Central memory CD8-positive, alpha-beta T cell (primary cell): Measurements from ENCODE around the gene MLIP.

Experiments
- ATAC-seq: fragments of 150-1000 bp; cut with Tn5 transposase; replicated peaks from 2 replicates; pipeline ENCODE4 v1.10.0; 2022; ENCODE audit warnings: mild to moderate bottlenecking, moderate FRiP score, moderate number of reproducible peaks; ENCODE audit not compliant: poor library complexity, severe bottlenecking; ENCODE audit errors: extremely low read depth
- DNase-seq, 2 donors: peaks; one replicate each; pipeline ENCODE4 v3.0.0; 2021; ENCODE audit warnings: low spot score in 2 of 2
- H3K27ac Mint-ChIP-seq: one replicate; pipeline ENCODE4 v1.8.0; 2022; ENCODE audit warnings: low read depth, mild to moderate bottlenecking, moderate library complexity, mixed read lengths
- H3K27me3 Mint-ChIP-seq: one replicate; pipeline ENCODE4 v1.8.0; 2022; ENCODE audit warnings: mixed read lengths
- H3K36me3 Mint-ChIP-seq: one replicate; pipeline ENCODE4 v1.8.0; 2022; ENCODE audit warnings: mild to moderate bottlenecking, moderate library complexity, mixed read lengths; ENCODE audit not compliant: insufficient read depth
- H3K4me1 Mint-ChIP-seq: one replicate; pipeline ENCODE4 v1.8.0; 2022; ENCODE audit warnings: mixed read lengths
- H3K4me3 Mint-ChIP-seq: one replicate; pipeline ENCODE4 v1.8.0; 2022; ENCODE audit warnings: mild to moderate bottlenecking, moderate library complexity, mixed read lengths
- H3K9me3 Mint-ChIP-seq: one replicate; pipeline ENCODE4 v1.8.0; 2022; ENCODE audit warnings: mixed read lengths

The MLIP gene

DNA sequence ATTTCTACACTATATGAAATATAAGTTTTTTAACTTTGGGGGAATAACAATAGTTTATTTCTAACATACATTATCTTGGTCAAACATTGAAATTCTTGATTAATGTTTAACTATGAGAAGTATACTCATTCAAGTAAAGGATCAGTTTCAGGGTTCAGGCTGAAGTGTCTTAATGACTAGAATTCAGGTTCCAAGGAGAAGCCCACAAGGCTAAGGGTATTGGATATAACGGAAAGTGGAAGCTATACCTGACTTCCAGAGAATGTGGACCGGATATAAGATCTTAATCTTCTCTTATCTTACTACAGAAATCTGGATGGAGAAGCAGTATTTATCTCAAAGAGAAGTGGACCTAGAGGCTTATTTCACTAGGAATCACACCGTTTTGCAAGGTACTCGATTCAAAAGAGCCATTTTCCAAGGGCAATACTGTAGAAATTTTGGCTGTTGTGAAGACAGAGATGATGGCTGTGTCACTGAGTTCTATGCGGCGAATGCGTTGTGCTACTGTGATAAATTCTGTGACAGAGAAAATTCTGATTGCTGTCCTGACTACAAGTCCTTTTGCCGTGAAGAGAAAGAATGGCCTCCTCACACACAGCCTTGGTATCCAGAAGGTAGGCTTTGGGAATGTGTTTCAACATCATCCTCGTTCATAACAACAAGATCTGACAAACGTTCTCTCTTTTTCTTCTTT lies 197.2 kb downstream of the MLIP start, which contains the start of gene TINAG:
Gene TINAG, plus strand, starts transcription at position 153 of the 697 bp plus-strand sequence. Its CDS starts 110 bp downstream, at position 263.
- Mint-ChIP-seq H3K27ac (no peak within 1 kb of the TSS), H3K4me1 (no peaks in the 10 kb centered on the region), H3K27me3 (no peaks in the 10 kb centered on the region), H3K4me3 (no peak within 1 kb of the TSS), H3K36me3 (peaks cover 2% of the 10 kb centered on the region), H3K9me3 (peaks cover 14% of the 10 kb centered on the region)
- ATAC-seq (no peak), DNase-seq (no peak)

DNA sequence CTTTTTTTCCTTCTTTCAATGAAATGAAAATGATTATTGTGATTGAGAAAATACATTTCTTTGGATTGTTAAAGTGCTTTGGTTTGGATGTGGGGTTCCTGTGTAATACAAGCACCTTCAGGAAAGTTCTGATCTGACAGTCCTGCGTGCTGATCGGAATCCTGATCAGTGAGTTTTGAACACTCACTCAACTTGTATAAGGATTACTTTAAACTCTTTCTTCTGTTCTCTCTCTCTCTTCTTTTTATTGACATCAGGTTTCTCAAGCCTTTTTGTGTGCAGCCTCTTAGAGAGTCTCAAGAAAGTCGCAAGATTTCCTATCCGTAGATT lies 197.7 kb downstream of the MLIP start:
- H3K27me3 Mint-ChIP-seq, result no peaks in the 10 kb centered on the region
- H3K27ac Mint-ChIP-seq, result no peak overlapping the region
- DNase-seq, result no peak
- no peak for ATAC-seq
- no peaks in the 10 kb centered on the region for H3K4me1 Mint-ChIP-seq
- H3K9me3 Mint-ChIP-seq, result peaks cover 14% of the 10 kb centered on the region
- H3K4me3 Mint-ChIP-seq, result no peak overlapping the region
- H3K36me3 Mint-ChIP-seq, result peaks cover 2% of the 10 kb centered on the region

DNA sequence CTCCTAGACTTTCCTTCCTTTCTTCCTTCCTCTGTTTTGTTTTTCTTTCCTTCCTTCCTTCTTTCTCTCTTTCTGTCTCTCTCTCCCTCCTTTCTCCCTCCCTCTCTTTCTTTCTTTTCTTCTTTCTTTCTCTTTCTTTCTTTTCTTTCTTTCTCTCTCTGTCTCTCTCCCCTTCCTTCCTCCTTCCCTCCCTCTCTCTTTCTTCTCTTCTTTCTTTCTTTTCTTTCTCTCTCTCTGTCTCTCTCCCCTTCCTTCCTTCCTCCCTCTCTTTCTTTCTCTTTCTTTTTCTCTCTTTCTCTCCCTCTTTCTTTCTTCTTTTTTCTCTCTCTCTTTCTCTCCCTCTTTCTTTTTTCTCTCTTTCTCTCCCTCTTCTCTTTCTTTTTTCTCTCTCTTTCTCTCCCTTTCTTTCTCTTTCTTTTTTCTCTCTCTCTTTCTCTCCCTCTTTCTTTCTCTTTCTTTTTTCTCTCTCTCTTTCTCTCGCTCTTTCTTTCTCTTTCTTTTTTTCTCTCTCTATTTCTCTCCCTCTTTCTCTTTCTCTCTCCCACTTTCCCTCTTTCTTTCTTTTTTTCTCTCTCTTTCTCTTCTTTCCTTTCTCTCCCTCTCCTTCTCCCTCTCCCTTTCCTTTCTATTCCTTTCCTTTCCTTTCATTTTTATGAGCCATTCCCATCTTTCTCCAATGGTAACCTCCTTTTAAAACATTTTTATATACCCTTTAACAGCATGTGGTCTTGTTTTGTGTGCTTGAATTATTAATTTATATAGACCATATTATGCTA lies 199.3 kb downstream of the MLIP start:
- H3K4me3 Mint-ChIP-seq, result no peak overlapping the region
- peaks cover 2% of the 10 kb centered on the region for H3K36me3 Mint-ChIP-seq
- ATAC-seq, result no peak

DNA sequence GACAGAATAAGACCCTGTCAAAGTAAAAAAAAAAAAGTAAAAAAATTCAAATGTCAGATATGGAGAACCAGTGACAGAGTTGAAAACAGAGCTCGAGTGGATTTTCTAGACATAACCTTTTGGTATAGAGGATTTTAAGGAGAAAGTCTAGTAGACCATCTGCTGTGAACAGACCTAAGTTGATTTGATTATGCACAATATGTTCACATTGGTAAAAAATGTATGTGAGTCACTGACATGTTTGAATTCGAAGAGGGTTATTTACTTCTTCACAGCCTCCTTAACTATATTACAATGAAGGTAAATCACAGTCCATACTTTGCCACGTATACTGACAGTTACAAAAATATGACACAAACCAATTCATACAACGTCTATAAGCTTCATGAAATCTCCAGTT lies 204.4 kb downstream of the MLIP start:
- Mint-ChIP-seq H3K4me3 (no peak overlapping the region), H3K27ac (no peak overlapping the region), H3K9me3 (peaks cover 7% of the 10 kb centered on the region), H3K36me3 (no peaks in the 10 kb centered on the region), H3K27me3 (no peaks in the 10 kb centered on the region), H3K4me1 (no peaks in the 10 kb centered on the region)
- ATAC-seq (no peak), DNase-seq (no peak)

More for the DNA sequence above, 199.3 kb downstream of the MLIP start:
- Mint-ChIP-seq H3K9me3 (peaks cover 14% of the 10 kb centered on the region), H3K27me3 (no peaks in the 10 kb centered on the region), H3K4me1 (no peaks in the 10 kb centered on the region), H3K27ac (no peak overlapping the region)
- no peak for DNase-seq
